K562 (cell line): ENCODE measurements around the gene ITGAL. TPM values are rescaled to one million over a fixed set of nuclear protein-coding genes. Genes with fewer than 3 reads are reported as not detected.
A peak's percentile ranks its signal among the peaks of the same experiment; 100 is the strongest.

Source experiments
- HMGN3 ChIP-seq: IDR thresholded peaks from 2 replicates; pipeline ENCODE4 v1.6.1; 2011; ENCODE audit warnings: borderline replicate concordance, low read depth, mild to moderate bottlenecking, mixed read lengths, low read length; ENCODE audit not compliant: insufficient read length; ENCODE audit errors: extremely low read depth
- ZBTB40 ChIP-seq, 2 experiments: fragments of 450-650 bp in 1 of 2; sonication (generic) in 1 of 2; formaldehyde crosslinking in 1 of 2; IDR thresholded peaks; 2 replicates each; pipeline versions ENCODE4 v1.7.1 to v1.9.0; 2016 to 2022; ENCODE audit warnings: inconsistent platforms in 1 of 2, mild to moderate bottlenecking in 1 of 2, missing genetic modification reagents in 1 of 2
- ZNF518B ChIP-seq: fragments of 250-450 bp; sonication (Bioruptor Pico); IDR thresholded peaks from 2 replicates; pipeline ENCODE4 v1.5.0; 2021; ENCODE audit warnings: mild to moderate bottlenecking, moderate library complexity
- polyA plus RNA-seq, 8 experiments: library from polyadenylated mRNA; depleted of rRNA in 4 of 8; stranded (reverse) in 5 of 8; unstranded in 3 of 8; fragments of >200 nt; fragmentation: Nextera tagmentation in 2 of 8; fragmentation: Illumina TruSeq in 1 of 8; extraction: Ambion mirVana in 2 of 8; extraction: Trizol in 1 of 8; gene quantifications; 2 replicates each; pipeline versions ENCODE4 v1.2.1 to v1.2.3, GENCODE V29; 2011 to 2014; ENCODE audit warnings: inconsistent platforms in 1 of 8, missing spikeins in 1 of 8
- total RNA-seq, 7 experiments: library from RNA; depleted of rRNA in 6 of 7; stranded (reverse); fragments of >200 nt in 6 of 7; fragmentation: Illumina TruSeq in 2 of 7; extraction: Trizol in 2 of 7; gene quantifications; 2 replicates each; pipeline versions ENCODE4 v1.2.1 to v1.2.3, GENCODE V29; 2011 to 2021; ENCODE audit warnings: low replicate concordance in 1 of 7

Gene ITGAL
- total and polyA plus RNA-seq, 9 of the 15 experiments (the other 6 are each of a cell fraction or from before 2014, with no cell fraction given): 0.01 to 0.53 TPM; not detected in 7

- TF ChIP-seq ZNF518B (CRISPR knock-in tag) (no peak), ZBTB40 (IDR thresholded peaks at IDR 0.05) (peak; percentile 95), ZBTB40 (CRISPR knock-in tag; IDR thresholded peaks at IDR 0.05) (no peak), HMGN3 (peak; percentile 44)
These were observed 54.5 kb downstream of the ITGAL start (continued) for GRCh38 chr16:30526823-30527634.
